ENCODE results near the gene HSD17B11. TPM values are rescaled to one million over a fixed set of nuclear protein-coding genes. Genes with fewer than 3 reads are reported as not detected.
A peak's percentile ranks its signal among the peaks of the same experiment; 100 is the strongest.

The HSD17B11 gene
- total RNA-seq, 1 donor = 49.6 TPM

- Histone ChIP-seq H3K4me3 (ENCODE audit: insufficient read depth, low read length) (peak overlapping the region; percentile 98), H3K9me3 (ENCODE audit: low read depth, low read length) (no peaks in the 10 kb centered on the region), H2AFZ (ENCODE audit: low read length) (peak overlapping the region; percentile 95), H3K4me1 (ENCODE audit: insufficient read depth, low read length) (peaks cover 21% of the 10 kb centered on the region), H3K4me2 (ENCODE audit: insufficient read depth, low read length) (peak overlapping the region; percentile 97), H3K36me3 (ENCODE audit: insufficient read depth, low read length) (no peaks in the 10 kb centered on the region), H4K20me1 (ENCODE audit: insufficient read depth, low read length) (peaks cover 4% of the 10 kb centered on the region), H3K79me2 (ENCODE audit: insufficient read depth, low read length) (peaks cover 65% of the 10 kb centered on the region), H3K27ac (ENCODE audit: low read depth, low read length) (peak overlapping the region; percentile 93), H3K27me3 (ENCODE audit: insufficient read depth, low read length) (no peaks in the 10 kb centered on the region)
- DNase-seq (ENCODE audit: insufficient read length, low spot score, missing footprints) = peak; percentile 72
- no peak for TF ChIP-seq CTCF (IDR thresholded peaks at IDR 0.05; ENCODE audit: extremely low read depth, low read depth, low read length)
Measured at GRCh38 chr4:87423317-87424098, 32.5 kb upstream of the HSD17B11 start.

- DNase-seq (ENCODE audit: insufficient read length, low spot score, missing footprints) = peak; percentile 87
- Histone ChIP-seq H3K4me1 (ENCODE audit: insufficient read depth, low read length) (peaks cover 21% of the 10 kb centered on the region), H3K79me2 (ENCODE audit: insufficient read depth, low read length) (peaks cover 54% of the 10 kb centered on the region)
Measured at GRCh38 chr4:87422104-87423052, 31.4 kb upstream of the HSD17B11 start, which contains the start of gene NUDT9. Gene NUDT9, plus strand, starts transcription at chr4:87422573. Its CDS starts 333 bp downstream, at chr4:87422906.

GRCh38 chr4:87420276-87420830, 29.4 kb upstream of the HSD17B11 start:
- Histone ChIP-seq H3K27me3 (ENCODE audit: insufficient read depth, low read length) (no peaks in the 10 kb centered on the region), H3K4me1 (ENCODE audit: insufficient read depth, low read length) (peaks cover 21% of the 10 kb centered on the region), H3K4me3 (ENCODE audit: insufficient read depth, low read length) (no peak overlapping the region), H3K9me3 (ENCODE audit: low read depth, low read length) (no peaks in the 10 kb centered on the region), H4K20me1 (ENCODE audit: insufficient read depth, low read length) (peaks cover 3% of the 10 kb centered on the region), H3K27ac (ENCODE audit: low read depth, low read length) (no peak overlapping the region), H3K4me2 (ENCODE audit: insufficient read depth, low read length) (no peak overlapping the region), H3K79me2 (ENCODE audit: insufficient read depth, low read length) (peaks cover 34% of the 10 kb centered on the region), H2AFZ (ENCODE audit: low read length) (no peak overlapping the region), H3K36me3 (ENCODE audit: insufficient read depth, low read length) (no peaks in the 10 kb centered on the region)
- no peak for DNase-seq (ENCODE audit: insufficient read length, low spot score, missing footprints)
- TF ChIP-seq CTCF (IDR thresholded peaks at IDR 0.05; ENCODE audit: extremely low read depth, low read depth, low read length) = no peak

More at GRCh38 chr4:87422104-87423052, 31.4 kb upstream of the HSD17B11 start, which contains the start of gene NUDT9:
- Histone ChIP-seq H3K4me3 (ENCODE audit: insufficient read depth, low read length) (peak within 1 kb of the TSS; percentile 98), H3K4me2 (ENCODE audit: insufficient read depth, low read length) (peak within 1 kb of the TSS; percentile 97), H2AFZ (ENCODE audit: low read length) (peak within 1 kb of the TSS; percentile 95), H3K27me3 (ENCODE audit: insufficient read depth, low read length) (no peaks in the 10 kb centered on the region), H3K9me3 (ENCODE audit: low read depth, low read length) (no peaks in the 10 kb centered on the region), H3K36me3 (ENCODE audit: insufficient read depth, low read length) (no peaks in the 10 kb centered on the region), H3K27ac (ENCODE audit: low read depth, low read length) (peak within 1 kb of the TSS; percentile 93), H4K20me1 (ENCODE audit: insufficient read depth, low read length) (peaks cover 3% of the 10 kb centered on the region)
- TF ChIP-seq CTCF (IDR thresholded peaks at IDR 0.05; ENCODE audit: extremely low read depth, low read depth, low read length) = no peak
